SK-N-MC (cell line): ENCODE measurements around the gene HERC2.

Experiments
- EZH2 ChIP-seq: fragments of 200-600 bp; sonication (generic); IDR thresholded peaks from one replicate; pipeline ENCODE4 v1.6.1; 2017; ENCODE audit warnings: antibody characterized with exemption
- FOXP2 ChIP-seq: optimal IDR thresholded peaks from 2 replicates; pipeline ENCODE3; 2011; ENCODE audit warnings: mild to moderate bottlenecking, moderate library complexity; ENCODE audit not compliant: insufficient read depth; ENCODE audit errors: extremely low read length, control extremely low read depth
- POLR2AphosphoS5 ChIP-seq: IDR thresholded peaks from 2 replicates; pipeline ENCODE4 v1.6.1; 2012; ENCODE audit warnings: mild to moderate bottlenecking, low read depth, low read length, borderline replicate concordance

DNA sequence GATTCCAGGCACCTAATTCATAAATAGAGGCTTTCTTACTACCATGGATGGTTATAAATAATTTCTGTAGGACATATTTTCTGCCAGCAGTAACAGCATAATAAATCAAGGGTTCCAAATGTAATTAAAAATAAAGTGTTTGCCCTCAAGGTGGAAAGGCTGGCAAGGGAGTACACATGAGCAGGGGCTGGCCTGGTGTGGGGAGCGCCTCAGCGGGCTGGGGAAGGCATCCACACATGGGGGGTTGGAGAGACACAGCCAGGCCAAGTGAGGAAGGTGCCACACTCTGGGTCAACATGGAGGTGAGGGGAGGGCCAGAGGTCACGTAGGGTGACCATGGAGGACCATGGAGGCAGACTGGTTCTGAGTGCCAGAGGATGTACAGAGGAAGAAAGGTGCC is 157.1 kb downstream of the HERC2 start:
- TF ChIP-seq POLR2AphosphoS5 = no peak
- TF ChIP-seq EZH2 = no peak
- no peak for TF ChIP-seq FOXP2
